ENCODE results near the gene HPS3. TPM values are rescaled to one million over a fixed set of nuclear protein-coding genes. Genes with fewer than 3 reads are reported as not detected.

HPS3 gene
- polyA plus RNA-seq, 1 donor from 2014 or later = 17.1 TPM

DNA sequence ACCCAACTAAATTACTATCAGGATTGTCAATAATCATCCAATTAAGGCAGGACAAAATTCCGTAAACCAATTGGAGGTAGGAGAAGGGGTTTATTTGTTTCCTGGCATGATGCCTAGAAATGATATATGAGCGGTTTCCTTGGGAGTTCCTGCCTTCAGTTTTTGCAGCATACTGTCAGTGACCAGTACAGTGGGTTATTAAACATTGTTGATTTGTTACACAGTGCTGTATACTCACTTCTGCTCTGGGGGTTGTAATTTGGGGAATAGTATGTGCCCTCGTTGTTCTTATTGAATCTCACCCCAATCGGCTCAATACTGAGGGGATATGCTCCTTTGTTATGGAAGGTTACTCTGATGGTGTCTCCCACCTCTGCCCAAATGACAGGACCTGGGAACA is 70.0 kb downstream of the HPS3 start:
- H3K9me3 ChIP-seq (ENCODE audit: low read length) = no peaks in the 10 kb centered on the region
- H3K27me3 ChIP-seq (ENCODE audit: insufficient read depth, low read depth, low read length) = peaks cover 5% of the 10 kb centered on the region
- no peak overlapping the region for H3K27ac ChIP-seq (ENCODE audit: low read length)
- no peaks in the 10 kb centered on the region for H3K9me2 ChIP-seq (ENCODE audit: insufficient read depth, low read length)
- H3K36me3 ChIP-seq (ENCODE audit: insufficient read depth, low read length) = no peaks in the 10 kb centered on the region
- H2AFZ ChIP-seq (ENCODE audit: low read depth, low read length) = no peak overlapping the region
- H4K20me1 ChIP-seq (ENCODE audit: insufficient read depth) = no peaks in the 10 kb centered on the region
- TF ChIP-seq TAF1 (IDR thresholded peaks at IDR 0.05; ENCODE audit: low read depth) = no peak
- TF ChIP-seq EZH2 (IDR thresholded peaks at IDR 0.05; ENCODE audit: borderline replicate concordance, insufficient read depth, low read length, poor library complexity, severe bottlenecking) = no peak
- no peak for TF ChIP-seq RAD21 (conservative IDR thresholded peaks at IDR 0.05)
- TF ChIP-seq SMC3 (conservative IDR thresholded peaks at IDR 0.05; ENCODE audit: poor library complexity) = no peak
- H3K4me2 ChIP-seq (ENCODE audit: low read length) = no peak overlapping the region
- H3F3A ChIP-seq (ENCODE audit: insufficient read depth, low read length, poor library complexity, severe bottlenecking) = no peaks in the 10 kb centered on the region
- H3K9ac ChIP-seq (ENCODE audit: low read length) = no peak overlapping the region
- H3K4me3 ChIP-seq (ENCODE audit: low read length) = no peak overlapping the region
- no peaks in the 10 kb centered on the region for H3K79me2 ChIP-seq (replicated peaks; ENCODE audit: insufficient read depth, low read length)

DNA sequence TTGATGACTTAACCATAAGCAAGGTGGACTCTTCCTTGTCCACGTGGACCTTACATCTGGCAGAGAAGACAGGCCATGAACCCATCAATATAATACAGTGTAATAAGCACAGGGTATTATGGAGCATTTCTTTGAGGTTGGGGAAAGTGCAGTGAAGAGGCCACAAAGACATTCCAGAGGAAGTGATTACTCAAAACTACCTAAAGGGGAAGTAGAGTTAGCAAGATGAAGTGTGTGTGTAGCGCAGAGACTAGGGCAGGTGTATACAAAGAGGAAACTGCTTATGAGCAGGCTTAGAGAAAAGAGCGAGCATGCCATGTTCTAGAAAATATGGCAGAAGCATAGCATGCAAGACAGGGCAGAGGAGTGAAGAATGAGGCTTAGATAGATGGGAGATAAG is 74.3 kb downstream of the HPS3 start:
- H3K27me3 ChIP-seq (ENCODE audit: insufficient read depth, low read depth, low read length) = no peaks in the 10 kb centered on the region
- H3K4me2 ChIP-seq (ENCODE audit: low read length) = no peak overlapping the region
- no peak overlapping the region for H3K9ac ChIP-seq (ENCODE audit: low read length)
- no peak overlapping the region for H3K27ac ChIP-seq (ENCODE audit: low read length)
- H3K9me3 ChIP-seq (ENCODE audit: low read length) = no peaks in the 10 kb centered on the region
- H2AFZ ChIP-seq (ENCODE audit: low read depth, low read length) = no peak overlapping the region
- no peaks in the 10 kb centered on the region for H3K79me2 ChIP-seq (replicated peaks; ENCODE audit: insufficient read depth, low read length)
- H4K20me1 ChIP-seq (ENCODE audit: insufficient read depth) = no peaks in the 10 kb centered on the region
- H3K4me3 ChIP-seq (ENCODE audit: low read length) = no peak overlapping the region
- H3F3A ChIP-seq (ENCODE audit: insufficient read depth, low read length, poor library complexity, severe bottlenecking) = no peaks in the 10 kb centered on the region
- H3K9me2 ChIP-seq (ENCODE audit: insufficient read depth, low read length) = no peaks in the 10 kb centered on the region
- no peaks in the 10 kb centered on the region for H3K36me3 ChIP-seq (ENCODE audit: insufficient read depth, low read length)
- TF ChIP-seq EZH2 (IDR thresholded peaks at IDR 0.05; ENCODE audit: borderline replicate concordance, insufficient read depth, low read length, poor library complexity, severe bottlenecking) = no peak
- TF ChIP-seq, protein P1, sequence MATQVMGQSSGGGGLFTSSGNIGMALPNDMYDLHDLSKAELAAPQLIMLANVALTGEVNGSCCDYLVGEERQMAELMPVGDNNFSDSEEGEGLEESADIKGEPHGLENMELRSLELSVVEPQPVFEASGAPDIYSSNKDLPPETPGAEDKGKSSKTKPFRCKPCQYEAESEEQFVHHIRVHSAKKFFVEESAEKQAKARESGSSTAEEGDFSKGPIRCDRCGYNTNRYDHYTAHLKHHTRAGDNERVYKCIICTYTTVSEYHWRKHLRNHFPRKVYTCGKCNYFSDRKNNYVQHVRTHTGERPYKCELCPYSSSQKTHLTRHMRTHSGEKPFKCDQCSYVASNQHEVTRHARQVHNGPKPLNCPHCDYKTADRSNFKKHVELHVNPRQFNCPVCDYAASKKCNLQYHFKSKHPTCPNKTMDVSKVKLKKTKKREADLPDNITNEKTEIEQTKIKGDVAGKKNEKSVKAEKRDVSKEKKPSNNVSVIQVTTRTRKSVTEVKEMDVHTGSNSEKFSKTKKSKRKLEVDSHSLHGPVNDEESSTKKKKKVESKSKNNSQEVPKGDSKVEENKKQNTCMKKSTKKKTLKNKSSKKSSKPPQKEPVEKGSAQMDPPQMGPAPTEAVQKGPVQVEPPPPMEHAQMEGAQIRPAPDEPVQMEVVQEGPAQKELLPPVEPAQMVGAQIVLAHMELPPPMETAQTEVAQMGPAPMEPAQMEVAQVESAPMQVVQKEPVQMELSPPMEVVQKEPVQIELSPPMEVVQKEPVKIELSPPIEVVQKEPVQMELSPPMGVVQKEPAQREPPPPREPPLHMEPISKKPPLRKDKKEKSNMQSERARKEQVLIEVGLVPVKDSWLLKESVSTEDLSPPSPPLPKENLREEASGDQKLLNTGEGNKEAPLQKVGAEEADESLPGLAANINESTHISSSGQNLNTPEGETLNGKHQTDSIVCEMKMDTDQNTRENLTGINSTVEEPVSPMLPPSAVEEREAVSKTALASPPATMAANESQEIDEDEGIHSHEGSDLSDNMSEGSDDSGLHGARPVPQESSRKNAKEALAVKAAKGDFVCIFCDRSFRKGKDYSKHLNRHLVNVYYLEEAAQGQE (IDR thresholded peaks at IDR 0.05; ENCODE audit: borderline replicate concordance) = no peak
- no peak for TF ChIP-seq MXI1 (conservative IDR thresholded peaks at IDR 0.05; ENCODE audit: poor library complexity, severe bottlenecking)
- TF ChIP-seq RAD21 (conservative IDR thresholded peaks at IDR 0.05) = no peak
- TF ChIP-seq EP300 (conservative IDR thresholded peaks at IDR 0.05; ENCODE audit: poor library complexity, severe bottlenecking) = no peak
- TF ChIP-seq SMC3 (conservative IDR thresholded peaks at IDR 0.05; ENCODE audit: poor library complexity) = no peak
- TF ChIP-seq TAF1 (IDR thresholded peaks at IDR 0.05; ENCODE audit: low read depth) = no peak
- TF ChIP-seq, protein P2, sequence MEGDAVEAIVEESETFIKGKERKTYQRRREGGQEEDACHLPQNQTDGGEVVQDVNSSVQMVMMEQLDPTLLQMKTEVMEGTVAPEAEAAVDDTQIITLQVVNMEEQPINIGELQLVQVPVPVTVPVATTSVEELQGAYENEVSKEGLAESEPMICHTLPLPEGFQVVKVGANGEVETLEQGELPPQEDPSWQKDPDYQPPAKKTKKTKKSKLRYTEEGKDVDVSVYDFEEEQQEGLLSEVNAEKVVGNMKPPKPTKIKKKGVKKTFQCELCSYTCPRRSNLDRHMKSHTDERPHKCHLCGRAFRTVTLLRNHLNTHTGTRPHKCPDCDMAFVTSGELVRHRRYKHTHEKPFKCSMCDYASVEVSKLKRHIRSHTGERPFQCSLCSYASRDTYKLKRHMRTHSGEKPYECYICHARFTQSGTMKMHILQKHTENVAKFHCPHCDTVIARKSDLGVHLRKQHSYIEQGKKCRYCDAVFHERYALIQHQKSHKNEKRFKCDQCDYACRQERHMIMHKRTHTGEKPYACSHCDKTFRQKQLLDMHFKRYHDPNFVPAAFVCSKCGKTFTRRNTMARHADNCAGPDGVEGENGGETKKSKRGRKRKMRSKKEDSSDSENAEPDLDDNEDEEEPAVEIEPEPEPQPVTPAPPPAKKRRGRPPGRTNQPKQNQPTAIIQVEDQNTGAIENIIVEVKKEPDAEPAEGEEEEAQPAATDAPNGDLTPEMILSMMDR (IDR thresholded peaks at IDR 0.05; ENCODE audit: poor library complexity, severe bottlenecking) = no peak
- TF ChIP-seq POLR2AphosphoS5 (IDR thresholded peaks at IDR 0.05) = no peak
